Right lobe of liver (tissue), 4 donors: Measurements from ENCODE around the gene FAM171A1.

Experiments
- CTCF ChIP-seq, 4 donors: fragments of 200-600 bp in 3 of 4; fragments of 450-650 bp in 1 of 4; IDR thresholded peaks; one replicate each; pipeline versions ENCODE4 v1.5.1 to v1.8.0; 2016 to 2022; ENCODE audit warnings: antibody characterized with exemption in 4 of 4, mild to moderate bottlenecking in 2 of 4
- POLR2A ChIP-seq: fragments of 450-650 bp; IDR thresholded peaks from one replicate; pipeline ENCODE4 v1.6.1; 2017; ENCODE audit warnings: antibody characterized with exemption, mild to moderate bottlenecking
- donor health status: DM: no; HTN: no; CAD: no.
- donor health status: DM: no; HTN: no; CAD: no.
- donor health status: DM: no; HTN: yes; CAD: no.

- TF ChIP-seq POLR2A = no peak
- TF ChIP-seq CTCF (IDR thresholded peaks at IDR 0.05) = no peak
Observed at GRCh38 chr10:15229268-15229667, 141.8 kb downstream of the FAM171A1 start.
